Measurements from ENCODE around the gene RGS6.
A peak's percentile ranks its signal among the peaks of the same experiment; 100 is the strongest.

The RGS6 gene

GRCh38 chr14:72333357-72333756 lies 401.1 kb downstream of the RGS6 start:
- no peak for DNase-seq

DNA sequence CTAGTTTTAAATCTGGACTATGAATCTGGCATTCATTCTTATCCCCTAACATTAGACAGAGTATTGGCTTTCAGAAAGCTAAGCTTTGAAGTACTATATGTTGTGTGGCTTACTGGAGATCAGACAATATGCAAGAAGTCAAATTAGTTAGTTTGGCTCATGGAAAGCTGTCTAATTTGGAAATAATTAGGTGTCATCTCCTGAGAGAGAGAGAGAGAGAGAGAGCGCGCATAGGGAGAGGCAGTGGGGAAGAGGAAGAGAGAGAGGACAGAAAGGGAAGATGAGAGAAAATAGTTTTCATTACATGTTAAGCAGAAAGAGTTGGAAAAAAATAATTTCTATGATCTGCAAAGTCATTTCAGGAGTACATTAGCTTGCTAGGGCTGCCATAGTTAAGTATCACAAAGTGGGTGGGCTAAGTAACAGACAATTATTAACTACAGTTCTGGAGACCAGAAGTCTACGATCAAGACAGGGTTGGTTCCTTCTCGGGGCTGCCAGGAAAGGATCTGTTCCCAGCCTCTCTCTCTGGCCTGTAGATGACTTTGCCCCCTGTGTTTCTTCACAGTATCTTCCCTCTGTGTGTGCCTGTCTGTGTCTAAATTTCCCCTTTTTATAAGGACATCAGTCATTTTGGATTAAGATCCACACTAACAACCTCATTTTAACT lies 404.2 kb downstream of the RGS6 start:
- no peak for DNase-seq

GRCh38 chr14:72341237-72341636 lies 409.0 kb downstream of the RGS6 start:
- DNase-seq = no peak

DNA sequence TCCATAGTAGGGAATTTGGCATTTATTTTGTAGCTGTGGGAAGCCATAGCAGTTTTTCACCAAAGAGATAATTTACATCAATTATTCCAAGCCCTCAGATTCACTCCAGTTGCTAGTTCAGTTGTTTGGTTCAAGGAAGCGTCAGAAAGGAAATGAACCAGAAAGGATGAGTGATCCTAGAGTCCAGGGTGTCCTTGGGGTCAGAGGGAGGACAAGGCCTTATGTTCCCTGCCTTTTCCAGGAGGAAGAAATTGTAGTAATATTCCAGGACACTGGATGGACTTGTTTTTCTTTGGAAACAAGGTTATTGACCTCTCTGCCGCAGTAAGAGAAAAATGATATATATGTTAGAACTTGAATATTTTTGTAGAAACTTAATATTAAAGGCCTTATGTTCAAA lies 409.5 kb downstream of the RGS6 start:
- no peak for DNase-seq

- DNase-seq = no peak
These were observed 414.9 kb downstream of the RGS6 start for GRCh38 chr14:72347118-72347517.

GRCh38 chr14:72350215-72350614 lies 418.0 kb downstream of the RGS6 start:
- DNase-seq = no peak

GRCh38 chr14:72352012-72352411 lies 419.8 kb downstream of the RGS6 start:
- DNase-seq = no peak

GRCh38 chr14:72366619-72367018 lies 434.4 kb downstream of the RGS6 start:
- DNase-seq = no peak

- DNase-seq = no peak
These were observed 436.9 kb downstream of the RGS6 start for GRCh38 chr14:72369106-72369505.

DNA sequence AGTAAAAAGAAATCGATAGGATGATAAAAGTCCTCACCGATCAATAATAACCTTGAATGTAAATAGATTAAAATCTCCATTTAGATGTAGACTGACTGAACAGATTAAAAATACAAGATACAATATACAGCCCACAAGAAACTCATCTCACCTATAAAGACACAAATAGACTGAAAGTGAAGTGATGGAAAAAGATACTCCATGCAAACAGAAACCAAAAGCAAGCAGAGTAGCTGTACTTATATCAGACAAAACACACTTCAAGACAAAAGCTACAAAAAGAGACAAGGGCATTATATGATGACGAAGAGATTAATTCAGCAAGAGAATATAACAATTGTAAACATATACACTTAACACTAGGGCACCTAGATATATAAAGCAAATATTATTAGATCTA lies 444.8 kb downstream of the RGS6 start:
- no peak for DNase-seq

DNA sequence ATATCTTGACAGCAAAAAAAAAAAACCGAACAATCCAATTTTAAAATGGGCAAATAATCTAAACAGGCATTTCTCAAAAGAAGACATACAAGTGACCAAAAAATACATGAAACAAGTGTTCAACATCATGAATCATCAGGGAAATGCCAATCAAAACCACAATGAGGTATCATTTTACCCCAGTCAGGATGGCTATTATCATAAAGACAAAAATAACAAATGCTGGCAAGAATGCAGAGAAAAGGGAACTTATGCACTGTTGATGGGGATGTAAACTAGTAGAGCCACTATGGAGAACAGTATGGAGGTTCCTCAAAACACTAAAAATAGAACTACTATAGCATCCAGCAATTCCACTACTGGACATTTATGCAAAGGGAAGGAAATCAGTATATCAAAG lies 448.2 kb downstream of the RGS6 start:
- no peak for DNase-seq

DNA sequence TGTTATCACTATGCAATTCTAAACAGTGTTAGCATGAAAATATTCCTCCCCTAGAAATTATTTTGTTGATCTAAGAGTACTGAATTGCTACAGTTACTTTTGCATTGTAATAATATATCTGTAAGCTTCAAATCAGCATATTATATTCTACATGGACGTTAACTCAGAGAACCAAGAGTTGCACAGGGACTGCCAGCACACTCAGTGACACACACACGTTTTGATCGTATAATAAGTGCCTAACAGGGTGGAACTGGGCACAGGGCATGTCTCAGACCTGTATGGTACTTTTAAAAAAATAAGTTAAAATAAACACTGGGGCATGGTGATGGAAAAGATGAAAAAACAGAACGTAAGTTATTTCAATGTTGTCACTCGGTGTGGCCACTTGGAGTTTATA lies 451.6 kb downstream of the RGS6 start:
- DNase-seq = no peak

DNA sequence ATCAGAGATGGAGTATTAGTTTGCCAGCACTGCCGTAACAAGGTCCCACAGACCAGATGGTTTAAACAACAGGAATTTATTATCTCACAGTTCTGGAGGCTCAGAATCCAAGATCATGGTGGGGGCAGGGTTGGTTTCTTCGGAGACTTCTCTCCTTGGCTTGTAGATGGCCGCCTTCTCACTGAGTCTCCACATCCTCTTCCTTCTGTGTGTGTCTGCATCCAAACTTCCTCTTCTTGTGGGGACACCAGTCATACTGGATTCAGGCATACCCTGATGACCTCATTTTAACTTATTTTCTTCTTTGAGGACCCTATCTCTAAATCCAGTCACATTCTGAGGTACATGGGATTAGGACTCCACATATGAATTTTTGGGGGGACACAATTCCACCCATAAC lies 455.5 kb downstream of the RGS6 start:
- DNase-seq = no peak

DNA sequence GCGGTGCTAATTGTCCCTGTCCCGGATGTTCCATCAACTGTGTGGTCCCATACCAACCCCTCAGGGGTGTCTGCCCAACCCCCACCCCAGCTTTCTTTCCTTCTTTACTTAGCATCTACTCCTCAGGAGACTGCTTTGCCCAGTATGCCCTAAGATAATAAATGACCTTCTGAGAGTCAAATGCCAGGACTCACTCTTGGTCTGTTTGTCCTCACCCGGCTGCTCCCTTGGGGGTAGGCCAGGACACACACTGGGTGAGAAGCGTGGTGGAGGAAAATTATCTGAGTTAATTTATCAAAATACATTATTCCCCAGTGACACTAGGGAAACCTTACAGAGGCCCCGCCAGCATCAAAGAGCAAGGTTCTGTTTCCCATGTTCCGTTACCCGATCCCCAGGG lies 457.0 kb downstream of the RGS6 start:
- DNase-seq = no peak

- DNase-seq = no peak
These were observed 468.9 kb downstream of the RGS6 start for GRCh38 chr14:72401101-72401625.

DNA sequence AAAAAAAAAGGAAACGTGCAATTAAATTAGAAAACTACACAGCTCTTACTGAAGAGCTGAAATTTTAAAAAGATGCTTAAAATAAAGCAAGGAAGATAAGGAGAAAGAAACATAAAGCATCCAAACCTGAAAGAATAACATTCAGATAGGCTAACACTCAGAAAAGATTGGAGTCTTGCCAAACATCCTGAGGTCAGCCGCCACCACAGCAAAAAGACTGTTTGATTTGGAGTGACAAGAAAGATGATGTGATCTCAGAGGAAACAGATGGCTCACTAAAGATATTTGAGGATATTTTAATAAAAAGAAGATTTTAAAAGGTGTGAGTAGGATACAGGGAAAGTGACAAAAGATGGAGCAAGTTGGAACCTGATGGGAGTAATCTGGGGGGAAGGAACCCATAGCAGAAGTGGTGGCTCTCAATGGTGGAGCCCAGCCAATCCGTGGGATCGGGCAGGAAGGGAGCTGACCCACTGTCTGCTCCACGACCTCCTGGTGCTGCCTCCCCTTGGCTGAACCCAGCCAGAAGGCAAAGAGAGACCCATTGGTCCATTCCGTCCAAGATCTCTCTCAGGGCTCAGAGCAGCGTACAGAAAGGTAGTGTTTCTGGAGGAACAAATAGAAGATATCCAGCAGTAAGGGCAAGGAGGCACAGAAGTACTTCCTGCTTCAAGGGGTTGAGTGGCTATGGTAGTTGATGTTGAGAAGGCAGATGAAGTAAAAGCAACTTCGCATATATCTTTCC lies 469.6 kb downstream of the RGS6 start:
- DNase-seq = peak; percentile 8

DNA sequence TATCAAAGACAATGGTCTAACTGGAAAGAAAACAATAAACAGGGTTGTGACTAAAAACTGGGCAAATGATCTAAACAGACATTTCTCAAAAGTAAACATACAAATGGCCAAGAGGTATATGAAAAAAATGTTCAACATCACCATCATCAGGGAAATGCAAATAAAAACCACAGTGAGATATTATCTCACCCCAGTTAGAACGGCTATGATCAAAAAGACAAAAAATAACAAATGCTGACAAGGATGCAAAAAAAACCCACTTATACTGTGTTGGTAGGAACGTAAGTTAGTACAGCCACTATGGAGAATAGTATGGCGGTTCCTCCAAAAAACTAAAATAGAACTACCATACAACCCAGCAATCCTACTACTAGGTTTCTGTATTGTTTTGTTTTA lies 470.1 kb downstream of the RGS6 start:
- DNase-seq = no peak

- no peak for DNase-seq
These were observed 472.0 kb downstream of the RGS6 start for GRCh38 chr14:72404106-72404774.

- DNase-seq = no peak
These were observed 472.8 kb downstream of the RGS6 start for GRCh38 chr14:72404998-72405397.

DNA sequence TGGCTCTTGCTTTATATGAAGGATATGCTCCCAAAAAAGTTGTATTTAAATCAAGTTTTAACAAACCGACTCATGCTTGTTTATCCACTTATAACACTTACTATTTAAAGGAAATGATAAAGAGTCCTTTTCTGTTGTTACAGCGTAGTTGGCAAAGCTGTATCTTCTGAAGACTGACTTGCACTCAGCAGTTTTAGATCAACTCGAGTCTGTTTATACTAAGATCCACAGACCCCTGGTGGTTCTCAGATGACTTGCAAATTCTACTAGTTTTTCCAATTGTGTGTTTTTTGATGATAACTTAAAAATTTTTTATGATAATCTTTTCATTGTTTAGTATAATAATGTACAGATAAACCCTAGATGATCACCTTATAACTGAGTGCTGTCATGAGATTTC lies 475.8 kb downstream of the RGS6 start:
- no peak for DNase-seq

DNA sequence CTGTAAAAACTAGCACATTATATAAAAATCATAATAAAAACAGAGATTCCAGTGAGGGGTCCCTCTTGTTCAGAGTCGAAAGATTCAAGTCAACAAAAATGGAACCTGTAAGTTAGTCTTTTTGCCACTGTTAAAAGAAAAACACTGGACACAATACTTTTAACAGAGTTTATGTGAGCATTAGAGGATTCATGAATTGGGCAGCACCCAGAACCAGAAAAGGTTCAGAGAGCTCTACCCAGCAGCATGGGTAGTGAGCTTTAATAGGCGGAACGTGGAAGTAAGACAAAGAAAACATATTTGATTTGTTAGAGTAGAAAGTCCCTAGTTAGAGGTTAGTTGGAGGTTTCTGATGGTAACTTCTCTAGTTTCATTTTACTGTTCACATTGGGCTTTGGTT lies 476.8 kb downstream of the RGS6 start:
- DNase-seq = no peak

DNA sequence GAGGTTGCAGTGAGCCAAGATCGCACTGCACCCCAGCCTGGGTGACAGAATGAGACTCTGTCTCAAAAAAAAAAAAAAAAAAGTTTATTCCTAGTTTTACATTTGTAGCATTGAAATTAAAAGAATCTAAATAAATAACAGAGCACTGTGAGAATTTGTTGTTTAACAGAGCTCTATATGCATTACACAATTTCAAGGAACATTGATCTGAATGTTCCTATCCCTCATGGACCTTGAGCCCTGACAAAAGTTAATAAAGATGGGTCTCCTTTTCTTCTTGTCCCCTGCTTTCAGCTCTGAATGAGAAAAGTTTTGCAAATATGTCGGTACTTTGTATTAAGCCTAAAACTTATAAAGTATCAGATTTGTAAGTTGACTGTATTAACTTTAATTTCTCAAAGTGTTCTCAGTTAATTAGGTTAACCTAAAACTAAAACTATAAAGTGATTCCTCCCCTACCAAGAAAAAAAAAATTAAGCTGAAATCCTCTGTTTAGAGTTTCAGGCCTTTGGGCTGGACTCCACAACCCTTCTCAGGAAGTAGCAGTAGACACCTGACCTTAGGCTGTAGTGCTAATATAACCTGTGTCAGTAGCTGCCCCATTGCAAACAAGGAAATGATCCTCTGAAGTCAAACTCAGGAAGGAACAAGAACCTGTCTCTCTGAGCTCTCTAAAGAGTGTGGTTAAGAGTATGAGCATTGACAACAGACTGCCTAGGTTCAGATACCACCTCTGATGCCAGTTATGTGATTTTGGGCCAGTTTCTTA lies 484.0 kb downstream of the RGS6 start:
- DNase-seq = no peak

- no peak for DNase-seq
These were observed 484.7 kb downstream of the RGS6 start for GRCh38 chr14:72416892-72417291.

All from stimulated activated CD4-positive, alpha-beta T cell treated with anti-CD3 and anti-CD28 coated beads, Interleukin-1b, Interleukin-23, amount 100 ng/mL, for 48 hours (primary cell).